Islet precursor cell (in vitro differentiated cells): ENCODE measurements around the gene PSAPL1.
A peak's percentile ranks its signal among the peaks of the same experiment; 100 is the strongest.

ENCODE experiments used
- DNase-seq: peaks from one replicate; pipeline ENCODE4 v3.0.0-alpha.2; 2018

PSAPL1 gene

GRCh38 chr4:7393601-7394575 lies 40.8 kb downstream of the PSAPL1 start:
- peak; percentile 54 for DNase-seq

GRCh38 chr4:7392438-7393421 lies 42.0 kb downstream of the PSAPL1 start:
- peak; percentile 95 for DNase-seq

GRCh38 chr4:7391637-7392437 lies 42.9 kb downstream of the PSAPL1 start:
- DNase-seq: peak; percentile 49

DNA sequence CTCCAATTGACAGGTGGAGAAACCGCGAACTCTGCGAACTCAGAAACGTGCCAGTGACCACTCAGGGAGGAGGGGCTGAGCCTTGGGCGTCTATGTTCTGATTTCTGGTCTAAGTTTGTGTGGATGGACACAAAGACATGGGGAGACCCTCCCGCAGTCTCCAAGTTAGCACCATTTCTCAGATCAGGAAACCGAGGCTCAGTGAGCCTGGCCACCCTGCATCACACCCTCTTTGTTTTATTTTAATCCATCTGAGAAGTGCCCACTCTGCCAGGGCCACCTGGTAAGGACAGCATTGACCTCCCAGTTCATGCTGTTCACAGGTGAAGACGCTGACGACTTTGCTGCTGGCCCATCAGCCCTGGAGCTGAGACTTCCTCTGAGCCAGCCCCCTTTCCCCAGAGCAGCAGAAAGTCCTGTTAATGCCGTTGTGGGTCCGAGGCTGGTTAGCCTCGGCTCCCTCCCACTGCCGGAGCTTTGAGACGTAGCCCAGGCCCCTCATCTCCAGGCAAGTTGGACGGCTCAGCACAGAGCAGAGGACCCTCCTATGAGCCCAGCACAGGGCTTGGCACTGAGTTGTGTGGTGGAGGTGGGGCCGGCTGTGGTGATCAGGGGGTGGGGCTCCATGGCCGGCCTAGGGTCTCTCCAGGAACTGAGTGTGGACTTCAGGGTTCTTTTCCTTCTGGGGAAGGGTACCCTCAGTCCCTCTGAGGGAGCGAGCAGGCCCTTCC lies 43.7 kb downstream of the PSAPL1 start:
- DNase-seq: peak; percentile 54

DNA sequence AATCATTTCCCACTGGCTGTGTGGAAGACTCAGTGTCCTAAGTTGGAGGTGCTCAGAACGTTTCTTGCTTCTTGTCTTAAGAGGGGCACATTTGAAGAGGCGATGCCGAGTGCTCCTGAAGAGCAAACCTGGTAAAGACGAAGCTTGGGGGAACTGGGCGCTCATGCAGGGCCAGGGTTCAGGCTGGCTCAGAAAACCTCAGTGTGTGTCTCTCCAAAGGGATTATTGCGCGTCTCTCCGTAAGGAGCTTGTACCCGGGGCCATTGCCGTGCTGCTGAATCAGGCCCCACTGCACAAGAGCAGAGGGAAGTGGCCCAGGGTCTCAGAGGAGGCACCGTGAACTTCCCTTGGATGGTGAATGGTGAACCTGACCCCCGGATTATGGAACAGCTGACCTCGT lies 44.4 kb downstream of the PSAPL1 start:
- DNase-seq: peak; percentile 24

DNA sequence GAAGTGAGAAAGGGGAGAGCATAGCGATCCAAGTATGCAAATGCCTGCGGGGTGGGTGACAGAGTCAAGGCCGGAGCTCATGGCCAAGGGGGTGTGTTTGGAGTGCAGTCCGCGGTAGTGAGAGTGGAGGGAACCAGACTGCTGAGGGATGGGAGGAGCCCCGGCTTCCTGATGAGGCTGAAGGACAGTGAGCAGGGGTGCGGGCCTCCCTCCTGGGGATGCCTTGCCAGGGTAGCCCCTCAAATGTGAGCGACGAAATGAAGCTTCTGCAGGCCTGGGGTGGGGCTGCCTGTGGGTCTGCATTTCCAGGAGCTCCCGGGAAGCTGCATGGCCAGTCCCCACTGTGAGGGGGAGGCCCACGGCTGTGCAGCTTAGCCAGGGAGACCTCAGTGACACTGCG lies 45.0 kb downstream of the PSAPL1 start:
- DNase-seq: no peak

GRCh38 chr4:7389101-7389701 lies 45.5 kb downstream of the PSAPL1 start:
- DNase-seq: peak; percentile 49

- peak; percentile 18 for DNase-seq
Measured at GRCh38 chr4:7388627-7389026, 46.1 kb downstream of the PSAPL1 start.

- DNase-seq: peak; percentile 42
Measured at GRCh38 chr4:7387925-7388324, 46.8 kb downstream of the PSAPL1 start.

DNA sequence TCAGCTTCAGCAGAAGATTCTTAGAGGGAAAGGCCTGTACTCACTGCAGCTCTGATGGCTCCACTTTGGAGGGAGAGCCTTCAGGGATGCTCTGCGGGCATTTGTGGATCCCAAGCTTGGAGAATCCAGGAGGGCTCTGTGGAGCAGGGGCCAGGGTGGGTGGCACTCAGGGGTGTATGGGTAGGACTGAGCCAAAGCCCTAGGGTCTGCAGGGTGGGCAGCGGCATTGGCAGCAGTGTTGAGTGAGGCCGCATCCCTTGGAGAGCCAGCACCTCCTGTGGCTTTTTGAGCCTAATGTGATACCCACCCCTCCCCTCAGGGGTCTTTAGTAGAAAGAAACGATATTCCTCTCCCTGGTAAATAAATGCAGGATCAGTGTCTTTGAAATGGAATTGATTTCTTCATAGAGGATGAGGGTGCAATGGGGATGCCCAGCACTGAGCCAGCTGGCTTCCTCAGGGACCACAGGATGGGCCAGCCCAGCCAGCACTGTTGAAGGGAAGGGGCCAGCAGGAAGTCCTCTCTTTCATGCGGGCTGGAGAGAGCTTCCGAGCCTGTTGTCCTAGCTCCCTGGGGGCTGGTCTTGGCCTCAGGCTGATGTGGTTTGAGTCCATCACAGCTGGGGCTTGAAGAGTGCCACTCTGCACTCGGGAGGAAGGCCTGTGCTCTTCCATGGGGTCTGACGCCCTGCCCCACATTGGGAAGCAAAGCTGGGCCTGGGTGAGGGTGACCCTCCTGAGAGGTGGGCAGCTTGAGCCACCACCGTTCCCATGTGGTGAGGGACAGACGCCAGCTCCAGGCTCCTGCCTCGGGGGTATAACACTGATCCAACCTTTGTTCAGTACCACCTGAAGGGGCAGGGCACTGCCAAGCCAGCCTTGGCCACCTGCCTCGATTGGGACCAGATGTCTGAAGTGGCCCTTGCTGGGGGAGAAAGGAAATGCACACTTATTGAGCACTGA lies 49.5 kb downstream of the PSAPL1 start:
- peak; percentile 37 for DNase-seq

- DNase-seq: peak; percentile 44
Measured at GRCh38 chr4:7384003-7384928, 50.5 kb downstream of the PSAPL1 start.

DNA sequence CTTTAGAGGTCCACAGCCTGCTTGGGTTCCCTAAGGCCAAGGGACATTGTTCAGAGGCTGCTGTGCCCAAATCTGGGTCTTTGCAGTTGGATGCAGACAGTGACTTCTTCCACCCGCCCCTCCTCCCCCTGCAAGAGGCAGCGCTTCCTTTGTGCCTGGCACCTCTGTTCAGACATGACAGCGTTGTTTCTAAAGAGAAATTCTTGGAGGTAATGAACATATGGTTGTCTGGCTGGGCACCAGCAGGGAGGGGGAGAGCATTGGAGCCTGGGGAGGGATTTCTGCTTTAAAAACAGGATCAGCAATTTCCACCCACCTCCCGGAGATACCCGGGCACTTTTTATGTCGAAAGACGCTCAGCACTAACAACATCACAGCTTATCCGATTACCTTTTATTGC lies 51.5 kb downstream of the PSAPL1 start:
- peak; percentile 43 for DNase-seq

GRCh38 chr4:7382634-7383014 lies 52.1 kb downstream of the PSAPL1 start:
- DNase-seq: peak; percentile 19

GRCh38 chr4:7381890-7382633 lies 52.7 kb downstream of the PSAPL1 start:
- DNase-seq: no peak

DNA sequence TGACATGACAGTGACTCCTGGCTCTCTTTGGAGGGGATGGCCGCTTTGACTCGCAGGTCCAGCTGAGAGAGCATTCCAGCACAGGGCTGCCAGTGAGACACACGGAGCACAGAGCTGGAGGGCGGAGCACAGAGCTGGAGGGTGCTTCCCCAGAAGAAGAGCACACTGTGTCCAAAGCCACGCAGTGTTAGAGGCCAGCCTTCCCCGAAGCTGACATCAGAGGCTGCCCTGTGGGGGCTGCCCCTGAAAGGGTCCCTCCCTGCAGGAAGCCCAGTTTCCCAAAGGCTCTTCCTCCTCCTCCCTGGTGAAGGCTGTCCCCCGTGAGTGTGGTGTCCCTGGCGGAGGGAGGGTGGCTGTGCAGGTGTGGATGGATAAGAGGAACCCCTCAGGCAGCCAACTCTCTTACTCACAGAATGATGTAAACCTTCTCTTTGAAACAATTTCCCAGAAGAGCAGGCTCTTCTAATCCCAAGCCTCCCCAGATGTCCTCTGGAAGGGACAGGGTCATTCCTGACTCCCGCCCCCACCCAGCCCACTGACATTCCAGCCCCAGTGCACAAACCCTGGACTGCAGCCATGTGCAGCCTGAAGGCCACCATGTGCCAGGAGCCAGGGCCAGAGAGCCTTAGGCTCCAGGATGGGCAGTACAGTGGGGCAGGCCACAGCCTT lies 53.4 kb downstream of the PSAPL1 start:
- no peak for DNase-seq
